GM12891 (cell line): Measurements from ENCODE around the gene GADD45G.

Experiments
- POLR2A ChIP-seq: IDR thresholded peaks from 2 replicates; pipeline ENCODE4 v1.6.1; 2011; ENCODE audit warnings: low read depth, low read length, control low read depth
- POLR2AphosphoS5 ChIP-seq: IDR thresholded peaks from 2 replicates; pipeline ENCODE4 v1.6.1; 2011; ENCODE audit warnings: low read depth, low read length, control low read depth
- POU2F2 ChIP-seq: IDR thresholded peaks from 2 replicates; pipeline ENCODE4 v1.6.1; 2011; ENCODE audit warnings: low read depth, mild to moderate bottlenecking, control low read depth, low read length, moderate library complexity
- SPI1 ChIP-seq: IDR thresholded peaks from 2 replicates; pipeline ENCODE4 v1.6.1; 2011; ENCODE audit warnings: low read depth, low read length, control low read depth

DNA sequence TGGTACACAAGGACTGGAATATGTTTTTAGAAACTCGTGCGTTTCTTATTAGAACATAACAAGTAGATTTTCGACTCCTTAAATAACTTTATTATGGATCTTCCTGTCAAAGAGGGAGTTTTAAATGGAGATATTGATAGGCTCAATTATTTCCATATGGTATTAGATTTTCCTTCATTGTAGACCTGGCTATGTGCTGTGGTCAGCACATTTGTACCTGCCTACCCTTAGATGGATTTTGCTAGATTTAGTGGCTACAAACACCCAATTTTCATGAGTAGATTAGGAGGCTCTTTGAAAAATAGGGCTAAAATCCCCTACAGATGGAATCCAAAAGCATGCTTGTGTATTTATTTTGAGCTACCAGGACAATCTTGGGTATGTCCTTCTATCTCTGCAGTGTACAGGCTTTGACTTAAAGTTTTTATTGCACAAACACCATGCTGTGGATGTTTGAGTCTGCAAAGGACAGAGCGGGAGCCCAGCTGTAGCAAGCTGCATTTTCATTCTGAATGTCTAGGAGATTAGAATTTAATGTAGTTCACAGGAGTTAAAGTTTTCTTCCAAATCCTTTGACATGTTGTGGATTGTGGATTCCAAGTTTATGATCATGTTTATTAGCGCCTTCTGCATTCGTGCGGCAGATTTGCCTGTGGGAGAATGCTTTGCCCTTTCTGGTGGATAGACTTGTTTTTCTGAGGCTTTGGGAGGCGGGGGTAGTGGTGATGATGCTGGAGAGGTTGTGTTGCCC lies 41.6 kb downstream of the GADD45G start:
- TF ChIP-seq POLR2A = no peak
- no peak for TF ChIP-seq POLR2AphosphoS5
- TF ChIP-seq SPI1 = no peak
- TF ChIP-seq POU2F2 = no peak
